ENCODE measurements around the gene EFCAB10.

EFCAB10 gene

GRCh38 chr7:105581066-105581811 lies at the start of gene EFCAB10:
Gene EFCAB10 (minus strand): TSS chr7:105581493. CDS start chr7:105581463, 30 bp downstream.
- TF ChIP-seq CTCF (IDR thresholded peaks at IDR 0.05) = no peak
- DNase-seq (ENCODE audit: low spot score) = no peak
- Histone ChIP-seq H3K27ac (no peak within 1 kb of the TSS), H3K4me3 (peak within 1 kb of the TSS; percentile 41)

GRCh38 chr7:105625986-105626385 lies 44.7 kb upstream of the EFCAB10 start:
- Histone ChIP-seq H3K27ac (no peak overlapping the region), H3K4me3 (no peak overlapping the region)
- TF ChIP-seq CTCF (IDR thresholded peaks at IDR 0.05) = no peak
- no peak for DNase-seq (ENCODE audit: low spot score)

- TF ChIP-seq CTCF (IDR thresholded peaks at IDR 0.05) = no peak
- Histone ChIP-seq H3K4me3 (no peak overlapping the region), H3K27ac (no peak overlapping the region)
- DNase-seq (ENCODE audit: low spot score) = no peak
Observed at GRCh38 chr7:105623906-105624305, 42.6 kb upstream of the EFCAB10 start.

- no peak for TF ChIP-seq CTCF (IDR thresholded peaks at IDR 0.05)
- no peak overlapping the region for H3K4me3 ChIP-seq
- no peak overlapping the region for H3K27ac ChIP-seq
- no peak for DNase-seq (ENCODE audit: low spot score)
Observed at GRCh38 chr7:105623378-105623777, 42.1 kb upstream of the EFCAB10 start.

GRCh38 chr7:105622106-105622731 lies 40.9 kb upstream of the EFCAB10 start:
- Histone ChIP-seq H3K4me3 (no peak overlapping the region), H3K27ac (no peak overlapping the region)
- no peak for TF ChIP-seq CTCF (IDR thresholded peaks at IDR 0.05)
- DNase-seq (ENCODE audit: low spot score) = no peak

- DNase-seq (ENCODE audit: low spot score) = no peak
- no peak for TF ChIP-seq CTCF (IDR thresholded peaks at IDR 0.05)
- H3K27ac ChIP-seq = no peak overlapping the region
- no peak overlapping the region for H3K4me3 ChIP-seq
Observed at GRCh38 chr7:105621617-105622016, 40.3 kb upstream of the EFCAB10 start.

GRCh38 chr7:105621176-105621575 lies 39.9 kb upstream of the EFCAB10 start:
- H3K4me3 ChIP-seq = no peak overlapping the region
- no peak overlapping the region for H3K27ac ChIP-seq
- DNase-seq (ENCODE audit: low spot score) = no peak
- TF ChIP-seq CTCF (IDR thresholded peaks at IDR 0.05) = no peak
